Measurements from ENCODE around the gene MMP17. TPM values are rescaled to one million over a fixed set of nuclear protein-coding genes. Genes with fewer than 3 reads are reported as not detected.
A peak's percentile ranks its signal among the peaks of the same experiment; 100 is the strongest.

MMP17 gene
- total RNA-seq, result 1 to 10 TPM; 1.3 to 3.1 (median 1.9) TPM

GRCh38 chr12:131827961-131828534 is at the start of gene MMP17:
MMP17 (plus strand) TSS chr12:131828393; CDS start chr12:131828495, 102 bp downstream.
- Histone ChIP-seq H3K4me3 (peak within 1 kb of the TSS; percentile 36 to 67 (median 48)), H3K36me3 (no peaks in the 10 kb centered on the region), H3K4me1 (peaks cover 32 to 67% (median 43%) of the 10 kb centered on the region in 3 donors), H3K27ac (peak within 1 kb of the TSS in 2 of 4 donors; percentile 13 to 18), H3K9me3 (no peaks in the 10 kb centered on the region), H3K27me3 (peaks cover 0 to 87% (median 9%) of the 10 kb centered on the region in 4 donors)
- intact Hi-C loops (cut with DNase I), result loop anchor here (10.0 kb wide), 2 partner anchors 213 to 723 kb away; no protein-coding TSS in a partner anchor
- TF ChIP-seq POLR2A (IDR thresholded peaks at IDR 0.05) (peak in 1 of 4 donors; percentile 24), CTCF (IDR thresholded peaks at IDR 0.05) (no peak)
- no peak for DNase-seq
- 0% methylated on average over 2 of the region's 86 CpGs; no CpG with 5 or more reads in 1 of the 2 donors for WGBS, 2 donors

GRCh38 chr12:131779027-131779426 is 49.2 kb upstream of the MMP17 start:
- intact Hi-C loops (cut with DNase I), result no loop called here
- H3K36me3 ChIP-seq, result peaks cover 5 to 75% (median 26%) of the 10 kb centered on the region in 3 donors
- H3K9me3 ChIP-seq, result no peaks in the 10 kb centered on the region
- H3K27ac ChIP-seq, result no peak overlapping the region
- H3K4me1 ChIP-seq, result peaks cover 0 to 32% (median 5%) of the 10 kb centered on the region in 3 donors
- TF ChIP-seq POLR2A (IDR thresholded peaks at IDR 0.05) (no peak), CTCF (IDR thresholded peaks at IDR 0.05) (no peak)
- no peaks in the 10 kb centered on the region for H3K27me3 ChIP-seq
- no peak for DNase-seq
- no peak overlapping the region for H3K4me3 ChIP-seq
- 89 to 96% methylated on average over 18 to 23 of the region's 23 CpGs for WGBS, 2 donors

- no peaks in the 10 kb centered on the region for H3K27me3 ChIP-seq
- H3K4me1 ChIP-seq, result peaks cover 0 to 12% (median 5%) of the 10 kb centered on the region in 3 donors
- no peaks in the 10 kb centered on the region for H3K9me3 ChIP-seq
- 86 to 91% methylated on average over 2 of the region's 2 CpGs for WGBS, 2 donors
- H3K36me3 ChIP-seq, result peaks cover 18 to 93% (median 32%) of the 10 kb centered on the region in 3 donors
- no peak overlapping the region for H3K27ac ChIP-seq
- no peak for DNase-seq
- no peak for TF ChIP-seq POLR2A (IDR thresholded peaks at IDR 0.05)
- TF ChIP-seq CTCF (IDR thresholded peaks at IDR 0.05), result no peak
- intact Hi-C loops (cut with DNase I), result no loop called here
- no peak overlapping the region for H3K4me3 ChIP-seq
Measured at GRCh38 chr12:131782061-131782460, 46.1 kb upstream of the MMP17 start.

GRCh38 chr12:131783915-131784541 is 44.2 kb upstream of the MMP17 start:
- Histone ChIP-seq H3K27ac (no peak overlapping the region), H3K36me3 (peaks cover 24 to 93% (median 25%) of the 10 kb centered on the region in 3 donors), H3K4me1 (peaks cover 0 to 12% (median 5%) of the 10 kb centered on the region in 3 donors), H3K9me3 (no peaks in the 10 kb centered on the region), H3K4me3 (no peak overlapping the region), H3K27me3 (no peaks in the 10 kb centered on the region)
- 26 to 34% methylated on average over 10 of the region's 10 CpGs for WGBS, 2 donors
- TF ChIP-seq CTCF (IDR thresholded peaks at IDR 0.05), result no peak
- no peak for TF ChIP-seq POLR2A (IDR thresholded peaks at IDR 0.05)
- DNase-seq, result no peak
- intact Hi-C loops (cut with DNase I), result no loop called here

All from esophagus squamous epithelium (tissue), 5 donors.